Measurements from ENCODE around the gene LTBP3. TPM values are rescaled to one million over a fixed set of nuclear protein-coding genes. Genes with fewer than 3 reads are reported as not detected.

The LTBP3 gene
- polyA plus RNA-seq, 1 donor from 2014 or later = 4.6 TPM

DNA sequence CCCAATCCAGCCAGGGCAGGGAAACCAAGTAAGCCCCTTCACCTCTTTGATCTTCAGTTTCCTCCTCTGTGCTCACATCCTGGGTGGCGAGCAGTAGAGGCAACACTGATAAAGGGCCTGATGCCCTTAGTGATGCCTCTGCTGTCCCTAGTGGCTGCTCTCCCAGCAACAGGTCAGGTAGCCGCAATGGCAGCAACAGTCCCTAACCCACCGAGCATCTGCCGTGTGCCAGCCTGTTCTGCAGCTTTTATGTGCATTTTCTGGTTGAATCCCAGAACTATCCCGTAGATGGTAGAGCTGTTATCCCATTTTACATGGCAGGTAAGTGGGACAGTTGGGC is 28.0 kb downstream of the LTBP3 start:
- H3K4me2 ChIP-seq (ENCODE audit: low read length) = no peak overlapping the region
- TF ChIP-seq MXI1 (conservative IDR thresholded peaks at IDR 0.05; ENCODE audit: poor library complexity, severe bottlenecking) (no peak), EP300 (conservative IDR thresholded peaks at IDR 0.05; ENCODE audit: poor library complexity, severe bottlenecking) (no peak), SMC3 (conservative IDR thresholded peaks at IDR 0.05; ENCODE audit: poor library complexity) (no peak), RAD21 (conservative IDR thresholded peaks at IDR 0.05) (no peak), EZH2 (IDR thresholded peaks at IDR 0.05; ENCODE audit: borderline replicate concordance, insufficient read depth, low read length, poor library complexity, severe bottlenecking) (no peak), TAF1 (IDR thresholded peaks at IDR 0.05; ENCODE audit: low read depth) (no peak), POLR2AphosphoS5 (IDR thresholded peaks at IDR 0.05) (no peak)
- TF ChIP-seq, protein P1, sequence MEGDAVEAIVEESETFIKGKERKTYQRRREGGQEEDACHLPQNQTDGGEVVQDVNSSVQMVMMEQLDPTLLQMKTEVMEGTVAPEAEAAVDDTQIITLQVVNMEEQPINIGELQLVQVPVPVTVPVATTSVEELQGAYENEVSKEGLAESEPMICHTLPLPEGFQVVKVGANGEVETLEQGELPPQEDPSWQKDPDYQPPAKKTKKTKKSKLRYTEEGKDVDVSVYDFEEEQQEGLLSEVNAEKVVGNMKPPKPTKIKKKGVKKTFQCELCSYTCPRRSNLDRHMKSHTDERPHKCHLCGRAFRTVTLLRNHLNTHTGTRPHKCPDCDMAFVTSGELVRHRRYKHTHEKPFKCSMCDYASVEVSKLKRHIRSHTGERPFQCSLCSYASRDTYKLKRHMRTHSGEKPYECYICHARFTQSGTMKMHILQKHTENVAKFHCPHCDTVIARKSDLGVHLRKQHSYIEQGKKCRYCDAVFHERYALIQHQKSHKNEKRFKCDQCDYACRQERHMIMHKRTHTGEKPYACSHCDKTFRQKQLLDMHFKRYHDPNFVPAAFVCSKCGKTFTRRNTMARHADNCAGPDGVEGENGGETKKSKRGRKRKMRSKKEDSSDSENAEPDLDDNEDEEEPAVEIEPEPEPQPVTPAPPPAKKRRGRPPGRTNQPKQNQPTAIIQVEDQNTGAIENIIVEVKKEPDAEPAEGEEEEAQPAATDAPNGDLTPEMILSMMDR (IDR thresholded peaks at IDR 0.05; ENCODE audit: poor library complexity, severe bottlenecking) = no peak
- TF ChIP-seq, protein P2, sequence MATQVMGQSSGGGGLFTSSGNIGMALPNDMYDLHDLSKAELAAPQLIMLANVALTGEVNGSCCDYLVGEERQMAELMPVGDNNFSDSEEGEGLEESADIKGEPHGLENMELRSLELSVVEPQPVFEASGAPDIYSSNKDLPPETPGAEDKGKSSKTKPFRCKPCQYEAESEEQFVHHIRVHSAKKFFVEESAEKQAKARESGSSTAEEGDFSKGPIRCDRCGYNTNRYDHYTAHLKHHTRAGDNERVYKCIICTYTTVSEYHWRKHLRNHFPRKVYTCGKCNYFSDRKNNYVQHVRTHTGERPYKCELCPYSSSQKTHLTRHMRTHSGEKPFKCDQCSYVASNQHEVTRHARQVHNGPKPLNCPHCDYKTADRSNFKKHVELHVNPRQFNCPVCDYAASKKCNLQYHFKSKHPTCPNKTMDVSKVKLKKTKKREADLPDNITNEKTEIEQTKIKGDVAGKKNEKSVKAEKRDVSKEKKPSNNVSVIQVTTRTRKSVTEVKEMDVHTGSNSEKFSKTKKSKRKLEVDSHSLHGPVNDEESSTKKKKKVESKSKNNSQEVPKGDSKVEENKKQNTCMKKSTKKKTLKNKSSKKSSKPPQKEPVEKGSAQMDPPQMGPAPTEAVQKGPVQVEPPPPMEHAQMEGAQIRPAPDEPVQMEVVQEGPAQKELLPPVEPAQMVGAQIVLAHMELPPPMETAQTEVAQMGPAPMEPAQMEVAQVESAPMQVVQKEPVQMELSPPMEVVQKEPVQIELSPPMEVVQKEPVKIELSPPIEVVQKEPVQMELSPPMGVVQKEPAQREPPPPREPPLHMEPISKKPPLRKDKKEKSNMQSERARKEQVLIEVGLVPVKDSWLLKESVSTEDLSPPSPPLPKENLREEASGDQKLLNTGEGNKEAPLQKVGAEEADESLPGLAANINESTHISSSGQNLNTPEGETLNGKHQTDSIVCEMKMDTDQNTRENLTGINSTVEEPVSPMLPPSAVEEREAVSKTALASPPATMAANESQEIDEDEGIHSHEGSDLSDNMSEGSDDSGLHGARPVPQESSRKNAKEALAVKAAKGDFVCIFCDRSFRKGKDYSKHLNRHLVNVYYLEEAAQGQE (IDR thresholded peaks at IDR 0.05; ENCODE audit: borderline replicate concordance) = no peak

DNA sequence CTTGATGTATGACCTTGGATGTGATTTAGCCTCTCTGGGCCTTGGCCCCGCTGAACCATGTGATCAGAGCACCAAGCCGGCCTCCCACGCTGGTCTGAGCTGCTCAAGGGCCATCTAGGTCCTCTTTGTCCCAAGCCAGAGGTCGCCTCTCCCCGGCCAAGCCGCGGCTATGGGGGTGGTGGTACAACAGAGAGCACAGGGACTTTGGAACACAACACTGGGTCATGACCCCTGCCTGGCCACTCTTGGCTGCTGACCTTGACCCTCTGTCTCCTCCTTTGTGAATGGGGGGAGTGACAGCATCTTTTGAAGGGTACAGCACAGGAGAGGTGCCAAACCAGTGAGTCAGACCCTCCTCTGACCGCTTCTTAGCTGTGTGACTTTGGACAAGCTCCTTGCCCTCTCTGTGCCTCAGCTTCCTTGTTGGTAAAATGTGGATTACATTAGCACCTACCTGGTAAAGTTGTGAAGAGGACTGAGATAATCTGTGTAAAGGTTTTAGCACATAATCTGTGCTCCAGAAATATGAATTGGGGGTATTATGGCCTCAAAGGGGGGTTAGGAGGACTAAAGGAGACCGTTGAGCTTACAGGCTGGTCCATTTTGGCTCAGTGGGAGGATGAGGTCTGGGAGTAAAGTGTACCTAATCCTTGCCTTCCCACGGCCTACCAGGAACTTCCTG is 28.5 kb downstream of the LTBP3 start:
- TF ChIP-seq POLR2AphosphoS5 (IDR thresholded peaks at IDR 0.05) (no peak), TAF1 (IDR thresholded peaks at IDR 0.05; ENCODE audit: low read depth) (no peak), RAD21 (conservative IDR thresholded peaks at IDR 0.05) (no peak), MXI1 (conservative IDR thresholded peaks at IDR 0.05; ENCODE audit: poor library complexity, severe bottlenecking) (no peak), EZH2 (IDR thresholded peaks at IDR 0.05; ENCODE audit: borderline replicate concordance, insufficient read depth, low read length, poor library complexity, severe bottlenecking) (no peak), EP300 (conservative IDR thresholded peaks at IDR 0.05; ENCODE audit: poor library complexity, severe bottlenecking) (no peak), SMC3 (conservative IDR thresholded peaks at IDR 0.05; ENCODE audit: poor library complexity) (no peak)
- TF ChIP-seq, protein P1 (IDR thresholded peaks at IDR 0.05; ENCODE audit: poor library complexity, severe bottlenecking) = no peak
- TF ChIP-seq, protein P2 (IDR thresholded peaks at IDR 0.05; ENCODE audit: borderline replicate concordance) = no peak
- Histone ChIP-seq H3K9me3 (ENCODE audit: low read length) (no peaks in the 10 kb centered on the region), H3K36me3 (ENCODE audit: insufficient read depth, low read length) (peaks cover 7% of the 10 kb centered on the region), H4K20me1 (ENCODE audit: insufficient read depth) (no peaks in the 10 kb centered on the region), H3K9ac (ENCODE audit: low read length) (no peak overlapping the region), H3K79me2 (replicated peaks; ENCODE audit: insufficient read depth, low read length) (peaks cover 10% of the 10 kb centered on the region), H3K27ac (ENCODE audit: low read length) (no peak overlapping the region), H3K27me3 (ENCODE audit: insufficient read depth, low read depth, low read length) (no peaks in the 10 kb centered on the region), H3K4me2 (ENCODE audit: low read length) (no peak overlapping the region), H3K4me3 (ENCODE audit: low read length) (no peak overlapping the region), H3K9me2 (ENCODE audit: insufficient read depth, low read length) (no peaks in the 10 kb centered on the region), H3F3A (ENCODE audit: insufficient read depth, low read length, poor library complexity, severe bottlenecking) (no peaks in the 10 kb centered on the region), H2AFZ (ENCODE audit: low read depth, low read length) (no peak overlapping the region)

More for the DNA sequence above, 28.0 kb downstream of the LTBP3 start:
- Histone ChIP-seq H2AFZ (ENCODE audit: low read depth, low read length) (no peak overlapping the region), H3F3A (ENCODE audit: insufficient read depth, low read length, poor library complexity, severe bottlenecking) (no peaks in the 10 kb centered on the region), H3K9me2 (ENCODE audit: insufficient read depth, low read length) (no peaks in the 10 kb centered on the region), H4K20me1 (ENCODE audit: insufficient read depth) (no peaks in the 10 kb centered on the region), H3K9me3 (ENCODE audit: low read length) (no peaks in the 10 kb centered on the region), H3K27me3 (ENCODE audit: insufficient read depth, low read depth, low read length) (no peaks in the 10 kb centered on the region), H3K4me3 (ENCODE audit: low read length) (no peak overlapping the region), H3K36me3 (ENCODE audit: insufficient read depth, low read length) (peaks cover 7% of the 10 kb centered on the region), H3K9ac (ENCODE audit: low read length) (no peak overlapping the region), H3K27ac (ENCODE audit: low read length) (no peak overlapping the region), H3K79me2 (replicated peaks; ENCODE audit: insufficient read depth, low read length) (peaks cover 8% of the 10 kb centered on the region)

All from neural cell (in vitro differentiated cells).